Endothelial cell of umbilical vein (primary cell): Measurements from ENCODE around the gene OR7A5. TPM values are rescaled to one million over a fixed set of nuclear protein-coding genes. Genes with fewer than 3 reads are reported as not detected.

Experiments
- BruUV-seq: library from RNA; stranded (reverse); fragments of 400-500 nt; replicated peaks from 2 replicates; lab custom pipeline; 2021; lab: Mats Ljungman, UMichigan
- CTCF ChIA-PET: fragments of 300-600, 350-600 bp; sonication (Branson Sonifier 250); formaldehyde crosslinking; loops from one replicate; lab custom pipeline; 2021; ENCODE audit warnings: antibody characterized with exemption, inconsistent platforms; lab: Charles Lee
- POLR2A ChIA-PET: fragments of 300-600, 350-600 bp; sonication (Branson Sonifier 250); formaldehyde crosslinking; loops from one replicate; lab custom pipeline; 2021; ENCODE audit warnings: antibody characterized with exemption, inconsistent platforms; lab: Charles Lee
- DNase-seq: peaks from one replicate; pipeline ENCODE4 v3.0.0-alpha.2; 2011; ENCODE audit warnings: low read depth, low spot score
- FAIRE-seq: peaks from 2 replicates; lab custom pipeline; 2011; peaks lifted over from hg19 to GRCh38; lab: Jason Lieb, UNC
- H2AFZ ChIP-seq: 2 replicates; pipeline ENCODE4 v1.6.0; 2012; ENCODE audit warnings: low read depth, low read length, control low read depth, inconsistent platforms
- H3K27ac ChIP-seq: 2 replicates; pipeline ENCODE4 v1.5.1; 2011; ENCODE audit warnings: low read depth, mild to moderate bottlenecking, control low read depth, low read length, moderate library complexity; ENCODE audit not compliant: insufficient read depth
- H3K27me3 ChIP-seq, 2 experiments: 2 replicates each; pipeline versions ENCODE4 v1.6.0 to v1.6.1; 2011; ENCODE audit warnings: low read length in 2 of 2, mixed read lengths in 1 of 2; ENCODE audit not compliant: control insufficient read depth in 2 of 2, insufficient read depth in 2 of 2
- H3K36me3 ChIP-seq, 2 experiments: 2 replicates in 1 of 2; 3 replicates in 1 of 2; pipeline ENCODE4 v1.5.1; 2011; ENCODE audit warnings: low read length in 2 of 2, mild to moderate bottlenecking in 1 of 2, moderate library complexity in 1 of 2; ENCODE audit not compliant: control insufficient read depth in 2 of 2, insufficient read depth in 2 of 2; ENCODE audit errors: extremely low read depth in 1 of 2
- H3K4me1 ChIP-seq: 3 replicates; pipeline ENCODE4 v1.5.1; 2011; ENCODE audit warnings: mild to moderate bottlenecking, low read length; ENCODE audit not compliant: control insufficient read depth, insufficient read depth; ENCODE audit errors: extremely low read depth
- H3K4me2 ChIP-seq: 2 replicates; pipeline ENCODE4 v1.6.1; 2011; ENCODE audit warnings: low read length, control low read depth, mixed read lengths; ENCODE audit not compliant: insufficient read depth
- H3K4me3 ChIP-seq, 3 experiments: fragments of 200-600 bp in 1 of 3; sonication (generic), shearing (Covaris generic) in 1 of 3; replicated peaks in 1 of 3; 2 replicates each; pipeline ENCODE4 v1.5.1; 2011 to 2016; ENCODE audit warnings: control low read depth in 3 of 3, low read length in 3 of 3, mild to moderate bottlenecking in 2 of 3, inconsistent platforms in 1 of 3, low read depth in 1 of 3, moderate library complexity in 1 of 3; ENCODE audit not compliant: insufficient read depth in 1 of 3
- H3K79me2 ChIP-seq: 2 replicates; pipeline ENCODE4 v1.6.0; 2012; ENCODE audit warnings: low read length, inconsistent platforms; ENCODE audit not compliant: control insufficient read depth, insufficient read depth
- H3K9ac ChIP-seq: replicated peaks from 2 replicates; pipeline ENCODE3; 2011; ENCODE audit warnings: low read length, control low read depth; ENCODE audit not compliant: insufficient read depth; ENCODE audit errors: extremely low read depth
- H3K9me1 ChIP-seq: replicated peaks from 3 replicates; pipeline ENCODE4 v1.6.0; 2011; ENCODE audit warnings: mild to moderate bottlenecking, low read length; ENCODE audit not compliant: control insufficient read depth, insufficient read depth; ENCODE audit errors: extremely low read depth
- H3K9me3 ChIP-seq: replicated peaks from 2 replicates; pipeline ENCODE4 v1.5.1; 2012; ENCODE audit warnings: low read length, inconsistent platforms; ENCODE audit not compliant: control insufficient read depth, insufficient read depth
- H4K20me1 ChIP-seq: replicated peaks from 2 replicates; pipeline ENCODE3; 2011; ENCODE audit warnings: mild to moderate bottlenecking, low read length; ENCODE audit not compliant: control insufficient read depth, insufficient read depth; ENCODE audit errors: extremely low read depth
- EZH2 ChIP-seq: IDR thresholded peaks from 2 replicates; pipeline ENCODE4 v1.6.1; 2012; ENCODE audit warnings: borderline replicate concordance, low read depth, mild to moderate bottlenecking, moderate library complexity, low read length, inconsistent platforms; ENCODE audit not compliant: severe bottlenecking
- FOS ChIP-seq: IDR thresholded peaks from 2 replicates; pipeline ENCODE4 v1.6.1; 2011; ENCODE audit warnings: mild to moderate bottlenecking, low read length, moderate library complexity, borderline replicate concordance; ENCODE audit not compliant: insufficient read depth
- GATA2 ChIP-seq: IDR thresholded peaks from 2 replicates; pipeline ENCODE4 v1.7.0; 2011; ENCODE audit warnings: low read depth, mild to moderate bottlenecking, moderate library complexity, mixed read lengths, low read length; ENCODE audit not compliant: insufficient read length, insufficient read depth
- JUN ChIP-seq: IDR thresholded peaks from 2 replicates; pipeline ENCODE4 v1.6.1; 2011; ENCODE audit warnings: borderline replicate concordance, low read depth; ENCODE audit not compliant: insufficient read length, insufficient read depth
- MAX ChIP-seq: IDR thresholded peaks from 2 replicates; pipeline ENCODE4 v1.6.1; 2011; ENCODE audit not compliant: insufficient read depth, insufficient read length
- MYC ChIP-seq: IDR thresholded peaks from one replicate; pipeline ENCODE4 v1.6.1; 2011; ENCODE audit warnings: mild to moderate bottlenecking, low read depth, low read length
- POLR2A ChIP-seq: IDR thresholded peaks from 2 replicates; pipeline ENCODE4 v1.6.1; 2012; ENCODE audit warnings: low read depth, mild to moderate bottlenecking, control low read depth, low read length
- POLR2AphosphoS5 ChIP-seq: IDR thresholded peaks from 2 replicates; pipeline ENCODE4 v1.6.1; 2012; ENCODE audit warnings: low read depth, mild to moderate bottlenecking, control low read depth, low read length, moderate library complexity; ENCODE audit not compliant: insufficient read depth
- dilution Hi-C: fragments of 300-500 bp; cut with MboI; formaldehyde crosslinking; loops from one replicate; pipeline ENCODE4 v1.15.0; 2019; ENCODE audit warnings: low sequenced_read_pairs; ENCODE audit not compliant: extremely low pct_ligation_motif_present
- intact Hi-C: fragments of 100-400 bp; cut with micrococcal nuclease; formaldehyde crosslinking; loops from one replicate; pipeline ENCODE4 v1.10.0; 2022
- polyA plus RNA-seq, 4 experiments: library from polyadenylated mRNA; depleted of rRNA in 3 of 4; stranded (reverse) in 3 of 4; unstranded in 1 of 4; fragments of >200 nt; gene quantifications; 2 replicates each; pipeline versions ENCODE4 v1.2.1 to v1.2.3, GENCODE V29; 2011 to 2012; ENCODE audit warnings: missing spikeins in 1 of 4
- total RNA-seq: library from RNA; stranded (reverse); gene quantifications from 2 replicates; pipeline ENCODE4 v1.2.3, GENCODE V29; 2021
- TF ChIP-seq, protein P1 (sequence below), 2 donors: IDR thresholded peaks; 1 replicate in 1 of 2; 2 replicates in 1 of 2; pipeline ENCODE4 v1.5.1; 2011; ENCODE audit warnings: low read length in 2 of 2, mild to moderate bottlenecking in 2 of 2, moderate library complexity in 2 of 2, control low read depth in 1 of 2, inconsistent platforms in 1 of 2, low read depth in 1 of 2; ENCODE audit not compliant: insufficient read depth in 1 of 2; ENCODE audit errors: extremely low read depth in 1 of 2

Gene OR7A5
- total and polyA plus RNA-seq, 2 donors (not counting 3 experiments of a cell fraction or from before 2014, with no cell fraction given): not detected

- no peak for FAIRE-seq
- no peak within 1 kb of the TSS for H3K9ac ChIP-seq
- POLR2A ChIA-PET: no interaction called here
- H3K27ac ChIP-seq: no peak within 1 kb of the TSS
- H3K9me3 ChIP-seq: no peaks in the 10 kb centered on the region
- no peak within 1 kb of the TSS for H2AFZ ChIP-seq
- intact Hi-C loops: no loop called here
- BruUV-seq: no TSS peak
- TF ChIP-seq FOS: no peak
- TF ChIP-seq POLR2AphosphoS5: no peak
- no peak for TF ChIP-seq POLR2A
- TF ChIP-seq MAX: no peak
- TF ChIP-seq JUN: no peak
- TF ChIP-seq GATA2: no peak
- no peak for TF ChIP-seq MYC
- no peak for TF ChIP-seq EZH2
- TF ChIP-seq, protein P1, sequence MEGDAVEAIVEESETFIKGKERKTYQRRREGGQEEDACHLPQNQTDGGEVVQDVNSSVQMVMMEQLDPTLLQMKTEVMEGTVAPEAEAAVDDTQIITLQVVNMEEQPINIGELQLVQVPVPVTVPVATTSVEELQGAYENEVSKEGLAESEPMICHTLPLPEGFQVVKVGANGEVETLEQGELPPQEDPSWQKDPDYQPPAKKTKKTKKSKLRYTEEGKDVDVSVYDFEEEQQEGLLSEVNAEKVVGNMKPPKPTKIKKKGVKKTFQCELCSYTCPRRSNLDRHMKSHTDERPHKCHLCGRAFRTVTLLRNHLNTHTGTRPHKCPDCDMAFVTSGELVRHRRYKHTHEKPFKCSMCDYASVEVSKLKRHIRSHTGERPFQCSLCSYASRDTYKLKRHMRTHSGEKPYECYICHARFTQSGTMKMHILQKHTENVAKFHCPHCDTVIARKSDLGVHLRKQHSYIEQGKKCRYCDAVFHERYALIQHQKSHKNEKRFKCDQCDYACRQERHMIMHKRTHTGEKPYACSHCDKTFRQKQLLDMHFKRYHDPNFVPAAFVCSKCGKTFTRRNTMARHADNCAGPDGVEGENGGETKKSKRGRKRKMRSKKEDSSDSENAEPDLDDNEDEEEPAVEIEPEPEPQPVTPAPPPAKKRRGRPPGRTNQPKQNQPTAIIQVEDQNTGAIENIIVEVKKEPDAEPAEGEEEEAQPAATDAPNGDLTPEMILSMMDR (IDR thresholded peaks at IDR 0.05; ENCODE audit: extremely low read depth in 1 of 2, insufficient read depth in 1 of 2, low read depth in 1 of 2, low read length in 2 of 2): no peak
- no peak within 1 kb of the TSS for H3K4me3 ChIP-seq
- no peaks in the 10 kb centered on the region for H3K27me3 ChIP-seq
- dilution Hi-C loops: no loop called here
- H3K9me1 ChIP-seq: no peaks in the 10 kb centered on the region
- no peaks in the 10 kb centered on the region for H3K36me3 ChIP-seq
- no peak within 1 kb of the TSS for H3K4me2 ChIP-seq
- no peaks in the 10 kb centered on the region for H4K20me1 ChIP-seq
- CTCF ChIA-PET: interaction anchor here (0.7 kb wide), 1 partner anchor 215 kb away, joined by 4 read pairs; no protein-coding TSS in a partner anchor
- no peaks in the 10 kb centered on the region for H3K79me2 ChIP-seq
- DNase-seq: no peak
- H3K4me1 ChIP-seq: no peaks in the 10 kb centered on the region
Measured at GRCh38 chr19:14848822-14849221, 13.8 kb upstream of the OR7A5 start, which contains the start of gene OR7A10. TSS of gene OR7A10 (minus strand) at chr19:14848922. CDS start at chr19:14841877, 7,045 bp downstream.
